ENCODE measurements around the gene ATIC.

ATIC gene

DNA sequence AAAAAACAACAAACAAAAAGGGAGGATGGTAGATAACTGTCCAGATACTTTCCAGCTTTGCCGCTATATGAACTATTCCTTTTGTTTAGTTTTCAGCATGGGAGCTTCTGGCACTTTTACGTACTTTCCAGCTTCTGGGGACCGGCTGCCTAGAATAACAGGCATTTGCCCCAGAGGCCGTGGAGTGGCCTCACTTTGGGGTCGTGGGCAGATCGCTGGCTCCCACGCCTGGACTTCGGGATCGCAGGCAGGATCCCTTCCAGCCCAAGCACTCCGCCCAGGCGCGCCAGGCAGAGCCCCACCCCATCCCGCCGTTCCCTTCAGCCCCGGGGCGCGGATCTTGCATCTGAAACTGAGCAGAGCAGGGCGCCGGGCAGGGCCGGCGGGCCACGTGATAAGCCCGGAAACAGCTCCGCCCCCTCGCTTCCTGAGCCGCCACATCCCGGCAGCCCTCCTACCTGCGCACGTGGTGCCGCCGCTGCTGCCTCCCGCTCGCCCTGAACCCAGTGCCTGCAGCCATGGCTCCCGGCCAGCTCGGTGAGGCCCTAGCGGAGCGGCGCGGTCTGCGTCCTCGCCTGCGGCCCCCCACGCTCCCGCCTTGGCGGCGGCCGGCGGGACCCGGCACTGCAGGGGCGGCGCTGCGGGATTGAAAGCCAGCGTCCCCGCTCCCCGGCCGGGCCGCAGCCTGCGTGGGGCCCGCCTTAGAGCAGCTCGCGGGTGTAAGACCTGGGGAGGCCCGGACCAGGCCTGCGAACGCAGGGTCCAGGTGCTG is at the start of gene ATIC:
Gene ATIC (plus strand): TSS at position 435 of the 772 bp plus-strand sequence. CDS start 84 bp downstream, at position 519.
- peak within 1 kb of the TSS; percentile 93 for H3K9ac ChIP-seq (ENCODE audit: insufficient read length)
- peak within 1 kb of the TSS; percentile 85 for H3K27ac ChIP-seq
- H3K36me3 ChIP-seq (ENCODE audit: insufficient read depth, low read length), result peaks cover 41% of the 10 kb centered on the region
- TF ChIP-seq EZH2 (IDR thresholded peaks at IDR 0.05) (no peak), FOXP2 (optimal IDR thresholded peaks at IDR 0.05; ENCODE audit: control extremely low read depth, extremely low read length, insufficient read depth) (no peak), POLR2AphosphoS5 (IDR thresholded peaks at IDR 0.05; ENCODE audit: borderline replicate concordance, low read depth, low read length) (peak; percentile 85)
- DNase-seq (ENCODE audit: low read depth, low spot score), result peak; percentile 42
- peak within 1 kb of the TSS; percentile 94 for H3K4me3 ChIP-seq
- no peaks in the 10 kb centered on the region for H3K9me3 ChIP-seq (ENCODE audit: low read depth, low read length)

DNA sequence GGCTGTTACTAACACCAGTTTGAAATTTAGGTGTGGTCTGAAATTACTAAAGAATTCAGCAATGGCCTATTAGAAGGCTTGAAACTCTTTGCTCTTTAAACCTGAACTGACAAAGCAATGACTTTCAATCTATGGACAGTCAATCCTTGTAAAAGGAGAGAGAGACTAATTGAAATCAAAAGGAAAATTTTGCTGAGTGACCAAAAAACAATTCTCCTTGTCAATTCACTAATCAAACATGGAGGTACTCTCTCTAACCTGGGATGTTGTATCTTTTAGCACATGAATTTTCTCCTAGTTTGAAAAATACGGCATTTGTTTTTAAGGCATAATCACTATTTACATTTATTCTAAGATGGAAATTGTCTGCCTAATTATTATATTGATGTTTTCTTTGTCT is 49.6 kb upstream of the ATIC start:
- Histone ChIP-seq H3K9me3 (ENCODE audit: low read depth, low read length) (no peaks in the 10 kb centered on the region), H3K4me3 (no peak overlapping the region), H3K9ac (ENCODE audit: insufficient read length) (no peak overlapping the region), H3K27ac (no peak overlapping the region), H3K36me3 (ENCODE audit: insufficient read depth, low read length) (no peaks in the 10 kb centered on the region)
- no peak for DNase-seq (ENCODE audit: low read depth, low spot score)
- TF ChIP-seq EZH2 (IDR thresholded peaks at IDR 0.05) (no peak), POLR2AphosphoS5 (IDR thresholded peaks at IDR 0.05; ENCODE audit: borderline replicate concordance, low read depth, low read length) (no peak), FOXP2 (optimal IDR thresholded peaks at IDR 0.05; ENCODE audit: control extremely low read depth, extremely low read length, insufficient read depth) (no peak)

DNA sequence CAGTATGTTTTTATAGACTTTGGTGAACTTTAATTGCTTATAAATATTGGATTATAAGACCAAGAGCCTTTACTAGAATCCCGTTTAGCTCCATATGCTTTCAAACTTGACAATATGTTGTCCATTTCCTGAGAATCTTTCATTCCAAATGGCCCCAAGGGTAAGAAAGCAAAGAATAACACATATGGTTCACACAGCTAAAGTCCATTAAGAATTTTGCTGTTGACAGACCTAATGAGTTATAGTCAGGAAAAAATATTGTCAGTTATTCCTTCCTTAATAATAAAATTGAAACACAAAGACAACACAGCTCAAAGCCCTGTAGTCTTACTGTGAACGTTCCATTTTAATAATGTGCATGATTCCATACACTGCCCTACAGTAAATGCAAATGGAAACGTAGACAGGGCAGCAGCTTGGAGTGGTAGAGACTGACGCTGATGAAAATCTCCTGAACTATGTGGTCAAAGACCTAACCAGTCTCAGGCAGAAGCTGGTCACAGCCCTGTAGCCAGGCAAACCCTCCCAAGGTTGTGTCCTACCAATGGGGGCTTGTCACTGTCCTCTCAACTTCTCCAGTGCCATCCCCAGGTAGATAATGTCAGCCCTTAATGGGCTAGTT is 49.0 kb upstream of the ATIC start:
- no peak for DNase-seq (ENCODE audit: low read depth, low spot score)
- no peak overlapping the region for H3K9ac ChIP-seq (ENCODE audit: insufficient read length)
- no peak overlapping the region for H3K27ac ChIP-seq
- TF ChIP-seq FOXP2 (optimal IDR thresholded peaks at IDR 0.05; ENCODE audit: control extremely low read depth, extremely low read length, insufficient read depth) (no peak), EZH2 (IDR thresholded peaks at IDR 0.05) (no peak), POLR2AphosphoS5 (IDR thresholded peaks at IDR 0.05; ENCODE audit: borderline replicate concordance, low read depth, low read length) (no peak)
- H3K4me3 ChIP-seq, result no peak overlapping the region
- no peaks in the 10 kb centered on the region for H3K36me3 ChIP-seq (ENCODE audit: insufficient read depth, low read length)
- H3K9me3 ChIP-seq (ENCODE audit: low read depth, low read length), result no peaks in the 10 kb centered on the region

DNA sequence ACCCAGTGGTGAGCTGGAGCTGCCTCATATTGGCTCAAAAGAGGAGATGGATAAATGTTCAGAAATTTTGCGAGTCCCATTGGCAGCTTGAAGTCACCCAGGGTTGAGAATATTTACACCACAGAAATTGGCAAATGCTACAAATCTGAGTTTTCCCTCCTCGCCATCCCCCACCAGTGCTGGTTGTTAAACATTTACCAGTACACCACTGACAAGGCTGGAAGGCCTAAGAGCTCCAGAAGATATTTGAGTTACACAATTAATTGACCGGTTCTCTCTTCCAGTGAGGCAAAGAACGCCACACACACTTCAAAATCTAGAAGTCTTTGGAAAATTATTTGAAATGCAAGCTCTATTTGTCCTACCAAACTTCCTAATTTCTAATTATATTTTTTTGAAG is 47.5 kb upstream of the ATIC start:
- H3K9ac ChIP-seq (ENCODE audit: insufficient read length), result no peak overlapping the region
- H3K36me3 ChIP-seq (ENCODE audit: insufficient read depth, low read length), result no peaks in the 10 kb centered on the region
- TF ChIP-seq POLR2AphosphoS5 (IDR thresholded peaks at IDR 0.05; ENCODE audit: borderline replicate concordance, low read depth, low read length) (no peak), FOXP2 (optimal IDR thresholded peaks at IDR 0.05; ENCODE audit: control extremely low read depth, extremely low read length, insufficient read depth) (no peak), EZH2 (IDR thresholded peaks at IDR 0.05) (no peak)
- no peaks in the 10 kb centered on the region for H3K9me3 ChIP-seq (ENCODE audit: low read depth, low read length)
- no peak overlapping the region for H3K27ac ChIP-seq
- no peak overlapping the region for H3K4me3 ChIP-seq
- DNase-seq (ENCODE audit: low read depth, low spot score), result no peak

DNA sequence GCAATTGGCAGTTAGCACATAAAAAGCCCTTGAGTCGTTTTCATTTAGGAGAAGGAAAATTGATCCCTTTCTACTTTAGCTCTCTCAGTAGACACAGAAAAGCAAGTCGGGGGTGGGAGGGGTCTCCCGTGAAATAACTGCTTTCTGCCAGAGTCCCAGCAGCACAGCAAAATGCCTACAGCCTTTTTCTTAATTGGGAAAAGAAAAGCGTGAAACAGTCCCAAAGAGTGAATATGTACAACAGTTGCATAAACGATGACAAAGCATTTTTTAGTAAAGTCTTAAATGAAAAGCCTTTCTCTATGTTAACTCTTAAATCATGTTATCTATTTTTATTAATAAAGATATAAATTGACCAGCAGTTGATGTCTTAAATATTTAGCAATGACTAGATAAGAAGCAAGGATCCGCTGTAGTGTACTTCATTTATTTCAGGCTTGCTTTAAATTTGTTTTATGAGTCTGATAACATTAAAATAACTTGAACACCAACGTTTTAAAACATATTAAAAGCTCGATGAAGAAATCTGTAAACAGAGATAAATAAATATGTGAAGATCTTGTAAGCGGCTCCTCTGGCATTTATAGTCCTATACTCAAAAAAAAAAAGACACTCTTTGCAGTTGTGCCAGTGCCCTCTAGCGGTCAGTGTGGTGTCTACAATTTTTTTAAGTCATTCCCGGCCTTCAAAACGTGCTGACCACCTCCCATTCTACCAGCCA is 42.3 kb upstream of the ATIC start:
- peak overlapping the region; percentile 95 for H3K27ac ChIP-seq
- TF ChIP-seq FOXP2 (optimal IDR thresholded peaks at IDR 0.05; ENCODE audit: control extremely low read depth, extremely low read length, insufficient read depth) (no peak), EZH2 (IDR thresholded peaks at IDR 0.05) (no peak), POLR2AphosphoS5 (IDR thresholded peaks at IDR 0.05; ENCODE audit: borderline replicate concordance, low read depth, low read length) (no peak)
- H3K4me3 ChIP-seq, result peak overlapping the region; percentile 77
- no peaks in the 10 kb centered on the region for H3K36me3 ChIP-seq (ENCODE audit: insufficient read depth, low read length)
- DNase-seq (ENCODE audit: low read depth, low spot score), result peak; percentile 77
- H3K9me3 ChIP-seq (ENCODE audit: low read depth, low read length), result no peaks in the 10 kb centered on the region
- peak overlapping the region; percentile 73 for H3K9ac ChIP-seq (ENCODE audit: insufficient read length)

DNA sequence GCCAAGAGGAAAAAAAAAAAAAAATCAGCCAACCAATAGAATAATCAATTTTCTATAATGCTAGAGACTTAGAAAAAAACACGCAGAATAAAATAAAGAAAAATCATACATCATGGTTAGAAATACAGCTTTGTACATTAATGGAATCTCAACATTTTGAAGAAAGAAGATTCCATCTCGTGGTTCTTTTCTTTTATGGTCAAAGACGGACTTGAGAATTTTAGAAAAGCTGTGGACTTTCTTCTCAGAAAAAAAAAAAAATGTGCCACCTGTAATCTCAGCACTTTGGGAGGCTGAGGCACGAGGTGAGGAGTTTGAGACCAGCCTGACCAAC is 41.8 kb upstream of the ATIC start:
- Histone ChIP-seq H3K9me3 (ENCODE audit: low read depth, low read length) (no peaks in the 10 kb centered on the region), H3K4me3 (peak overlapping the region; percentile 77), H3K36me3 (ENCODE audit: insufficient read depth, low read length) (no peaks in the 10 kb centered on the region), H3K9ac (ENCODE audit: insufficient read length) (no peak overlapping the region), H3K27ac (peak overlapping the region; percentile 95)
- DNase-seq (ENCODE audit: low read depth, low spot score), result no peak
- TF ChIP-seq EZH2 (IDR thresholded peaks at IDR 0.05) (no peak), FOXP2 (optimal IDR thresholded peaks at IDR 0.05; ENCODE audit: control extremely low read depth, extremely low read length, insufficient read depth) (no peak), POLR2AphosphoS5 (IDR thresholded peaks at IDR 0.05; ENCODE audit: borderline replicate concordance, low read depth, low read length) (no peak)

DNA sequence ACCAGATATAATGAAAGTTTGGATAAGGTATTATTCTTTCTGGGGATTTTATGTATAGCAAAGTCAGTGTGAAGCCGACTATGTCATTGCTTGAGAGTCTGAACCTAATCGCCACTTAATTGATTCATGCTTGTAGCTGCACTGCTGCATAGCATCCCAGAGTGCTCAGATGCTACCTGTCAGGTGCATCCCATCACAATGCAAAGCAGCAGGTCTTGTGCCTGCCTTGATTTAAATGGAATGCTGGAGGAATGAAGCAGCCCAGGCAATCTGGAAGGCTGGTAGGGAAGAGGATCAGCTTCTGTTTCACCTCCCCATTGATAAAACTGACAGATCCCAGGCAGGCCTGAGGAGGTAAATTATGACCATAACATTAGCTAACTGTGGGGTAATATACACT is 40.4 kb upstream of the ATIC start:
- H3K36me3 ChIP-seq (ENCODE audit: insufficient read depth, low read length), result no peaks in the 10 kb centered on the region
- no peak for DNase-seq (ENCODE audit: low read depth, low spot score)
- no peak overlapping the region for H3K9ac ChIP-seq (ENCODE audit: insufficient read length)
- no peak overlapping the region for H3K4me3 ChIP-seq
- TF ChIP-seq FOXP2 (optimal IDR thresholded peaks at IDR 0.05; ENCODE audit: control extremely low read depth, extremely low read length, insufficient read depth), result no peak
- TF ChIP-seq EZH2 (IDR thresholded peaks at IDR 0.05), result no peak
- TF ChIP-seq POLR2AphosphoS5 (IDR thresholded peaks at IDR 0.05; ENCODE audit: borderline replicate concordance, low read depth, low read length), result no peak
- H3K9me3 ChIP-seq (ENCODE audit: low read depth, low read length), result no peaks in the 10 kb centered on the region
- no peak overlapping the region for H3K27ac ChIP-seq

DNA sequence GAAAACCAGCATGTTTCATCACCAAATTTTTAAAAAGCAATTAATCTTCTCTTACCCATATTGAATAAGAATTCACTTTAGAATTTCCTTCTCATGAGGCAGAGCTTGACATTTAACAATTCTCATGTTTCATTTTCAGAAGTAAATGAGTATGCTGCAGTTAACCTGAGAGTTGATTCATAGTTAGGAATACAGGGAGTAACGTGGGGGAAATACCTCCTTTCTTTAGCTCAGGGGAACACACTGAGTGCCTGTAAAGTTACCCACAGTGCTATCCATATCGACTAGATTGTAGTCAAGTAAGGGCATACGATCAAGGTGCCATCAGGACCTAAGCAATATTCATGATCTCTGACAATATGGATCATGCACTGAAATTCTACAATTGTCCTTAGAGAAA is 38.9 kb upstream of the ATIC start:
- H3K27ac ChIP-seq, result no peak overlapping the region
- H3K9ac ChIP-seq (ENCODE audit: insufficient read length), result no peak overlapping the region
- no peak overlapping the region for H3K4me3 ChIP-seq
- TF ChIP-seq FOXP2 (optimal IDR thresholded peaks at IDR 0.05; ENCODE audit: control extremely low read depth, extremely low read length, insufficient read depth), result no peak
- TF ChIP-seq POLR2AphosphoS5 (IDR thresholded peaks at IDR 0.05; ENCODE audit: borderline replicate concordance, low read depth, low read length), result no peak
- TF ChIP-seq EZH2 (IDR thresholded peaks at IDR 0.05), result no peak
- no peak for DNase-seq (ENCODE audit: low read depth, low spot score)
- no peaks in the 10 kb centered on the region for H3K36me3 ChIP-seq (ENCODE audit: insufficient read depth, low read length)
- no peaks in the 10 kb centered on the region for H3K9me3 ChIP-seq (ENCODE audit: low read depth, low read length)
